ENCODE data around the gene EHD3. TPM values are rescaled to one million over a fixed set of nuclear protein-coding genes. Genes with fewer than 3 reads are reported as not detected.

The EHD3 gene
- total RNA-seq, 2 experiments from 2014 or later, result 1.7 to 1.9 TPM

GRCh38 chr2:31251018-31251417, 17.1 kb downstream of the EHD3 start:
- POLR2A ChIA-PET, result no interaction called here
- CTCF ChIA-PET, result no interaction called here

- CTCF ChIA-PET, result no interaction called here
- POLR2A ChIA-PET, result no interaction called here
Observed at GRCh38 chr2:31251851-31252250, 17.9 kb downstream of the EHD3 start.

GRCh38 chr2:31253356-31254131, 19.6 kb downstream of the EHD3 start:
- CTCF ChIA-PET, result no interaction called here
- POLR2A ChIA-PET, result no interaction called here

GRCh38 chr2:31254237-31255203, 20.6 kb downstream of the EHD3 start:
- CTCF ChIA-PET, result interaction anchor here (0.8 kb wide), 1 partner anchor 79 kb away, joined by 3 read pairs; no protein-coding TSS in a partner anchor
- POLR2A ChIA-PET, result no interaction called here

GRCh38 chr2:31255911-31256571, 22.1 kb downstream of the EHD3 start:
- ChIA-PET POLR2A (no interaction called here), CTCF (no interaction called here)

GRCh38 chr2:31256611-31257382, 22.8 kb downstream of the EHD3 start:
- POLR2A ChIA-PET, result no interaction called here
- CTCF ChIA-PET, result no interaction called here

- ChIA-PET POLR2A (no interaction called here), CTCF (no interaction called here)
Observed at GRCh38 chr2:31258351-31258750, 24.4 kb downstream of the EHD3 start.

GRCh38 chr2:31259075-31259474, 25.1 kb downstream of the EHD3 start:
- ChIA-PET POLR2A (no interaction called here), CTCF (no interaction called here)

GRCh38 chr2:31260870-31261269, 26.9 kb downstream of the EHD3 start:
- ChIA-PET CTCF (no interaction called here), POLR2A (no interaction called here)

- ChIA-PET POLR2A (no interaction called here), CTCF (no interaction called here)
Observed at GRCh38 chr2:31263636-31264190, 29.8 kb downstream of the EHD3 start.

GRCh38 chr2:31265234-31265633, 31.3 kb downstream of the EHD3 start:
- POLR2A ChIA-PET, result no interaction called here

GRCh38 chr2:31266804-31267203, 32.9 kb downstream of the EHD3 start:
- ChIA-PET CTCF (no interaction called here), POLR2A (no interaction called here)

More at GRCh38 chr2:31265234-31265633, 31.3 kb downstream of the EHD3 start:
- CTCF ChIA-PET, result no interaction called here

- ChIA-PET POLR2A (no interaction called here), CTCF (no interaction called here)
Observed at GRCh38 chr2:31267437-31268120, 33.6 kb downstream of the EHD3 start.

- ChIA-PET POLR2A (no interaction called here), CTCF (no interaction called here)
Observed at GRCh38 chr2:31268344-31268743, 34.4 kb downstream of the EHD3 start.

- POLR2A ChIA-PET, result no interaction called here
- CTCF ChIA-PET, result no interaction called here
Observed at GRCh38 chr2:31269087-31269486, 35.1 kb downstream of the EHD3 start.

GRCh38 chr2:31270131-31270530, 36.2 kb downstream of the EHD3 start:
- ChIA-PET CTCF (no interaction called here), POLR2A (no interaction called here)

GRCh38 chr2:31270822-31271231, 36.9 kb downstream of the EHD3 start:
- CTCF ChIA-PET, result no interaction called here

GRCh38 chr2:31271851-31272267, 37.9 kb downstream of the EHD3 start:
- CTCF ChIA-PET, result no interaction called here

More at GRCh38 chr2:31270822-31271231, 36.9 kb downstream of the EHD3 start:
- POLR2A ChIA-PET, result no interaction called here

More at GRCh38 chr2:31271851-31272267, 37.9 kb downstream of the EHD3 start:
- POLR2A ChIA-PET, result no interaction called here
